DMS79 treated with DMSO at 0.1 percent for 48 hours (cell line): Measurements from ENCODE around the gene FOSL1.

Experiments used
- DNase-seq: peaks from one replicate; lab custom pipeline; 2025; lab: John Stamatoyannopoulos, UW

FOSL1 gene

GRCh38 chr11:65919573-65920371 is 19.6 kb upstream of the FOSL1 start:
- peak; percentile 18 for DNase-seq

- DNase-seq = peak; percentile 93
Measured at GRCh38 chr11:65919141-65919572, 19.0 kb upstream of the FOSL1 start, which contains the start of gene DRAP1. Gene DRAP1, plus strand, starts transcription at chr11:65919426. Its CDS starts 76 bp downstream, at chr11:65919502.

GRCh38 chr11:65918211-65919140 is 18.3 kb upstream of the FOSL1 start, which contains the start of gene C11orf68:
Gene C11orf68, minus strand, starts transcription at chr11:65919062. Its CDS starts 31 bp downstream, at chr11:65919031.
- peak; percentile 6 for DNase-seq

GRCh38 chr11:65917434-65918210 is 17.4 kb upstream of the FOSL1 start:
- DNase-seq = no peak

- DNase-seq = no peak
Measured at GRCh38 chr11:65917077-65917433, 16.9 kb upstream of the FOSL1 start.

- no peak for DNase-seq
Measured at GRCh38 chr11:65916391-65916790, 16.2 kb upstream of the FOSL1 start.

GRCh38 chr11:65915821-65916251 is 15.6 kb upstream of the FOSL1 start:
- no peak for DNase-seq

GRCh38 chr11:65915101-65915820 is 15.1 kb upstream of the FOSL1 start:
- no peak for DNase-seq

GRCh38 chr11:65912845-65913244 is 12.7 kb upstream of the FOSL1 start:
- DNase-seq = no peak

- peak; percentile 10 for DNase-seq
Measured at GRCh38 chr11:65911682-65912568, 11.7 kb upstream of the FOSL1 start.

GRCh38 chr11:65907878-65908277 is 7.7 kb upstream of the FOSL1 start:
- no peak for DNase-seq

- DNase-seq = no peak
Measured at GRCh38 chr11:65906602-65907001, 6.4 kb upstream of the FOSL1 start.

- DNase-seq = no peak
Measured at GRCh38 chr11:65903715-65904114, 3.5 kb upstream of the FOSL1 start.

GRCh38 chr11:65903068-65903481 is 2.9 kb upstream of the FOSL1 start:
- no peak for DNase-seq

- DNase-seq = no peak
Measured at GRCh38 chr11:65900899-65901180, 652 bp upstream of the FOSL1 start.

GRCh38 chr11:65899356-65900124 is 648 bp downstream of the FOSL1 start:
- DNase-seq = no peak

- DNase-seq = no peak
Measured at GRCh38 chr11:65898656-65899355, 1.4 kb downstream of the FOSL1 start.

- DNase-seq = no peak
Measured at GRCh38 chr11:65897020-65897471, 3.1 kb downstream of the FOSL1 start.
